B cell (primary cell): ENCODE results near the gene CLP1. TPM values are rescaled to one million over a fixed set of nuclear protein-coding genes. Genes with fewer than 3 reads are reported as not detected.

Source experiments
- ATAC-seq: fragments of 200-7000 bp; cut with Tn5 transposase; one replicate; pipeline ENCODE4 v1.10.0; 2021; ENCODE audit warnings: low read depth, mild to moderate bottlenecking, moderate number of reproducible peaks, moderate library complexity
- CTCF ChIA-PET: fragments of 350-600 bp; sonication (Branson Sonifier 250); formaldehyde crosslinking; loops from one replicate; lab custom pipeline; 2021; ENCODE audit warnings: antibody characterized with exemption, inconsistent platforms; lab: Charles Lee
- POLR2A ChIA-PET: fragments of 350-600 bp; sonication (Branson Sonifier 250); formaldehyde crosslinking; loops from one replicate; lab custom pipeline; 2021; ENCODE audit warnings: antibody characterized with exemption; lab: Charles Lee
- DNase-seq: peaks from one replicate; pipeline ENCODE4 v3.0.0; 2013
- H2AFZ ChIP-seq: 2 replicates; pipeline ENCODE4 v1.6.1; 2012; ENCODE audit warnings: mild to moderate bottlenecking, low read depth, low read length; ENCODE audit not compliant: insufficient read depth, poor library complexity, severe bottlenecking
- H3K27ac ChIP-seq, 2 donors: 1 replicate in 1 of 2; 2 replicates in 1 of 2; pipeline ENCODE4 v1.5.1; 2012 to 2013; ENCODE audit warnings: low read length in 2 of 2, mild to moderate bottlenecking in 2 of 2, moderate library complexity in 1 of 2
- H3K27me3 ChIP-seq, 4 experiments: fragments of 200-600 bp in 1 of 4; sonication (generic) in 1 of 4; replicated peaks in 1 of 4; 1 replicate in 2 of 4; 2 replicates in 2 of 4; pipeline versions ENCODE4 v1.6.1 to v1.7.0; 2013 to 2016; ENCODE audit warnings: low read length in 3 of 4, mild to moderate bottlenecking in 2 of 4, mixed read lengths in 1 of 4, moderate library complexity in 1 of 4; ENCODE audit not compliant: insufficient read depth in 4 of 4, control insufficient read depth in 3 of 4; ENCODE audit errors: control extremely low read depth in 1 of 4
- H3K36me3 ChIP-seq, 2 experiments: replicated peaks in 1 of 2; 1 replicate in 1 of 2; 2 replicates in 1 of 2; pipeline versions ENCODE4 v1.6.1 to v1.7.1; 2013; ENCODE audit warnings: low read length in 1 of 2; ENCODE audit not compliant: insufficient read depth in 2 of 2, control insufficient read depth in 1 of 2; ENCODE audit errors: control extremely low read depth in 1 of 2, extremely low read depth in 1 of 2
- H3K4me1 ChIP-seq, 2 donors: fragments of 200-600 bp in 1 of 2; sonication (generic) in 1 of 2; 1 replicate in 1 of 2; 2 replicates in 1 of 2; pipeline versions ENCODE4 v1.5.1 to v1.6.1; 2013 to 2017; ENCODE audit warnings: low read length in 2 of 2; ENCODE audit not compliant: control insufficient read depth in 2 of 2, insufficient read depth in 2 of 2
- H3K4me2 ChIP-seq: replicated peaks from 2 replicates; pipeline ENCODE3; 2012; ENCODE audit warnings: mild to moderate bottlenecking, low read depth, low read length; ENCODE audit not compliant: poor library complexity, severe bottlenecking
- H3K4me3 ChIP-seq, 5 experiments: fragments of 200-600 bp in 1 of 5; sonication (generic) in 1 of 5; 1 replicate in 3 of 5; 2 replicates in 2 of 5; pipeline versions ENCODE4 v1.5.1 to v1.7.0; 2011 to 2016; ENCODE audit warnings: low read length in 4 of 5, mild to moderate bottlenecking in 4 of 5, low read depth in 2 of 5, control low read depth in 1 of 5, moderate library complexity in 1 of 5; ENCODE audit not compliant: insufficient read depth in 1 of 5; ENCODE audit errors: control extremely low read depth in 1 of 5, extremely low read depth in 1 of 5
- H3K79me2 ChIP-seq: fragments of 200-600 bp; sonication (generic); one replicate; pipeline ENCODE4 v1.6.0; 2016; ENCODE audit warnings: low read length; ENCODE audit not compliant: control insufficient read depth, insufficient read depth
- H3K9ac ChIP-seq: fragments of 200-600 bp; sonication (generic); 2 replicates; pipeline ENCODE4 v1.6.1; 2017; ENCODE audit warnings: mild to moderate bottlenecking, low read length, moderate library complexity
- H3K9me3 ChIP-seq, 3 donors: one replicate each; pipeline versions ENCODE4 v1.6.1 to v1.7.1; 2013; ENCODE audit warnings: low read length in 2 of 3; ENCODE audit not compliant: control insufficient read depth in 2 of 3, insufficient read depth in 1 of 3; ENCODE audit errors: control extremely low read depth in 1 of 3
- H4K20me1 ChIP-seq: 2 replicates; pipeline ENCODE4 v1.6.0; 2012; ENCODE audit warnings: mild to moderate bottlenecking, low read length; ENCODE audit not compliant: insufficient read depth, control insufficient read depth, poor library complexity, severe bottlenecking
- H3K27ac Mint-ChIP-seq: one replicate; pipeline ENCODE4 v1.8.0; 2021; ENCODE audit warnings: mixed read lengths
- H3K27me3 Mint-ChIP-seq: one replicate; pipeline ENCODE4 v1.8.0; 2021; ENCODE audit warnings: mixed read lengths
- H3K4me1 Mint-ChIP-seq: one replicate; pipeline ENCODE4 v1.8.0; 2021; ENCODE audit warnings: mixed read lengths
- H3K4me3 Mint-ChIP-seq: one replicate; pipeline ENCODE4 v1.8.0; 2021; ENCODE audit warnings: mixed read lengths
- H3K9me3 Mint-ChIP-seq: one replicate; pipeline ENCODE4 v1.8.0; 2022; ENCODE audit warnings: mixed read lengths; ENCODE audit not compliant: insufficient read depth
- CTCF ChIP-seq: fragments of 200-600 bp; IDR thresholded peaks from one replicate; pipeline ENCODE4 v1.8.0; 2022; ENCODE audit warnings: antibody characterized with exemption, mild to moderate bottlenecking
- EZH2 ChIP-seq: IDR thresholded peaks from 2 replicates; pipeline ENCODE4 v1.6.1; 2012; ENCODE audit warnings: borderline replicate concordance, low read depth, mild to moderate bottlenecking, moderate library complexity, low read length; ENCODE audit not compliant: insufficient read depth, poor library complexity, severe bottlenecking
- WGBS: methylation state at CpG from one replicate; pipeline ENCODE4 v1.1.5; 2013; ENCODE audit warnings: missing lambda C conversion rate; ENCODE audit not compliant: insufficient coverage; 5-methylcytosine and 5-hydroxymethylcytosine counted together
- intact Hi-C: fragments of 100-400 bp; cut with micrococcal nuclease; formaldehyde crosslinking; loops from one replicate; pipeline ENCODE4 v1.10.0; 2022
- polyA plus RNA-seq: library from polyadenylated mRNA; depleted of rRNA; stranded (reverse); fragments of >200 nt; gene quantifications from 2 replicates; pipeline ENCODE4 v1.2.3, GENCODE V29; 2012
- total RNA-seq, 2 donors: library from RNA; stranded (reverse); fragments of 120-200 nt in 1 of 2; gene quantifications; 1 replicate in 1 of 2; 2 replicates in 1 of 2; pipeline versions ENCODE4 v1.2.3 to v1.2.4, GENCODE V29; 2013 to 2022

CLP1 gene
- total and polyA plus RNA-seq, 2 donors (not counting 1 experiment from before 2014, with no cell fraction given), result 6.0 to 15.5 TPM

DNA sequence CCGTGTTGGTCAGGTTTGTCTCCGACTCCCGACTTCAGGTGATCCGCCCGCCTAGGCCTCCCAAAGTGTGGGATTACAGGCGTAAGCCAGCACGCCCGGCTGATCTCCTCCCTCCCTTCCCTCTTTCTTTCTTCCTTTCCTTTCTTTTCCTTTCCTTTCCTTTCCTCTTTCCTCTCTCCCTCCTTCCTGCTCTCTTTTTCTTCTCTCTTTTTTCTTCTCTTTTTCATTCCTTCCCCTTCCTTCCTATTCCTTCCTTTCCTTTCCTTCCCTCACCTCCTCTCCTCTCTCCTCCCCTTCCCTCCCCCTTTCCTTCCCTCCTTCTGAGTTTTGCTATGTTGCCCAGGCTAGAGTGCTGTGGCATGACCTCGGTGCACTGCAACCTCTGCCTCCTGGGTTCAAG is 6.4 kb downstream of the CLP1 start:
- CTCF ChIA-PET, result interaction anchor here (0.7 to 1.6 kb wide), 3 partner anchors 20 to 913 kb away, joined by 3 to 5 read pairs (median 3); no protein-coding TSS in a partner anchor
- H3K27me3 ChIP-seq, result no peaks in the 10 kb centered on the region

More for the DNA sequence above, 6.4 kb downstream of the CLP1 start:
- no peak overlapping the region for H2AFZ ChIP-seq
- H3K4me2 ChIP-seq, result no peak overlapping the region
- no peaks in the 10 kb centered on the region for H3K9me3 ChIP-seq
- TF ChIP-seq EZH2 (no peak), CTCF (no peak)
- ATAC-seq (no peak), DNase-seq (no peak)
- no peak overlapping the region for H3K27ac ChIP-seq
- H3K27ac Mint-ChIP-seq, result no peak overlapping the region
- H3K79me2 ChIP-seq, result peaks cover 40% of the 10 kb centered on the region
- POLR2A ChIA-PET, result no interaction called here
- H3K4me1 Mint-ChIP-seq, result peaks cover 35% of the 10 kb centered on the region
- peaks cover 5 to 35% of the 10 kb centered on the region in 2 experiments for H3K36me3 ChIP-seq
- no peak overlapping the region for H3K9ac ChIP-seq
- H3K27me3 Mint-ChIP-seq, result no peaks in the 10 kb centered on the region
- H3K4me1 ChIP-seq, result peaks cover 8 to 18% of the 10 kb centered on the region in 2 donors
- whole genome bisulfite sequencing, result 94% methylated on average over 3 of the region's 9 CpGs
- H3K4me3 Mint-ChIP-seq, result no peak overlapping the region
- peaks cover 8% of the 10 kb centered on the region for H4K20me1 ChIP-seq
- H3K4me3 ChIP-seq, result no peak overlapping the region
- H3K9me3 Mint-ChIP-seq, result no peaks in the 10 kb centered on the region
- intact Hi-C loops, result no loop called here
